MM.1S (cell line): ENCODE data around the gene PISD.

Experiments
- CTCF ChIP-seq: fragments of 300-600 bp; sonication (generic); IDR thresholded peaks from 2 replicates; pipeline ENCODE4 v1.5.1; 2016; ENCODE audit warnings: antibody characterized with exemption, low read length, mixed read lengths
- EZH2 ChIP-seq: fragments of 300-600 bp; sonication (generic); optimal IDR thresholded peaks from 2 replicates; pipeline ENCODE3; 2017; ENCODE audit warnings: low read depth, mild to moderate bottlenecking, antibody characterized with exemption, low read length, mixed read lengths
- EZH2phosphoT487 ChIP-seq: fragments of 300-600 bp; sonication (generic); IDR thresholded peaks from 2 replicates; pipeline ENCODE4 v1.6.1; 2018; ENCODE audit warnings: antibody characterized with exemption, low read length

GRCh38 chr22:31659246-31659645 is 2.8 kb downstream of the PISD start:
- TF ChIP-seq CTCF (no peak), EZH2 (no peak), EZH2phosphoT487 (no peak)
